GM13977 (cell line): ENCODE measurements around the gene OMA1.
A peak's percentile ranks its signal among the peaks of the same experiment; 100 is the strongest.

ENCODE experiments used
- DNase-seq: peaks from one replicate; pipeline ENCODE4 v3.0.0; 2012; ENCODE audit warnings: low spot score
- CTCF ChIP-seq: IDR thresholded peaks from 2 replicates; pipeline ENCODE4 v1.5.1; 2012; ENCODE audit warnings: mild to moderate bottlenecking, control low read depth; ENCODE audit not compliant: insufficient read depth; ENCODE audit errors: extremely low read depth, missing control alignments
- in situ Hi-C: fragments of 300-500 bp; cut with MboI; formaldehyde crosslinking; loops from one replicate; pipeline ENCODE4 v1.12.0; 2022; ENCODE audit warnings: low sequenced_read_pairs, low pct_unique_long_range_greater_than_20kb, mixed read lengths, inconsistent platforms; ENCODE audit not compliant: unreplicated experiment

OMA1 gene

GRCh38 chr1:58546520-58547308 is at the start of gene OMA1:
Gene OMA1 (minus strand): TSS chr1:58546726. CDS start chr1:58539294, 7,432 bp downstream.
- peak; percentile 92 for DNase-seq
- in situ Hi-C loops: no loop called here
- TF ChIP-seq CTCF: peak; percentile 96

- no peak for TF ChIP-seq CTCF
- DNase-seq: no peak
- in situ Hi-C loops: no loop called here
Measured at GRCh38 chr1:58594546-58594945, 48.0 kb upstream of the OMA1 start.

GRCh38 chr1:58592522-58593134 is 46.1 kb upstream of the OMA1 start:
- no peak for TF ChIP-seq CTCF
- DNase-seq: no peak
- in situ Hi-C loops: no loop called here

GRCh38 chr1:58591806-58592205 is 45.3 kb upstream of the OMA1 start:
- no peak for DNase-seq
- in situ Hi-C loops: no loop called here
- no peak for TF ChIP-seq CTCF

GRCh38 chr1:58590019-58590418 is 43.5 kb upstream of the OMA1 start:
- in situ Hi-C loops: no loop called here
- DNase-seq: no peak
- no peak for TF ChIP-seq CTCF

- DNase-seq: no peak
- no peak for TF ChIP-seq CTCF
- in situ Hi-C loops: no loop called here
Measured at GRCh38 chr1:58588396-58588795, 41.9 kb upstream of the OMA1 start.
